Activated B cell treated with CpG ODN at 0.5 μM for 24 hours (primary cell): ENCODE data around the gene ZNF780B. TPM values are rescaled to one million over a fixed set of nuclear protein-coding genes. Genes with fewer than 3 reads are reported as not detected.
A peak's percentile ranks its signal among the peaks of the same experiment; 100 is the strongest.

Experiments
- ATAC-seq: fragments of 200-7000 bp; cut with Tn5 transposase; one replicate; pipeline ENCODE4 v1.10.0; 2021; ENCODE audit warnings: low read depth, mild to moderate bottlenecking, moderate library complexity
- CTCF ChIA-PET: fragments of 350-600 bp; sonication (Branson Sonifier 250); formaldehyde crosslinking; loops from one replicate; lab custom pipeline; 2021; ENCODE audit warnings: antibody characterized with exemption; lab: Charles Lee
- POLR2A ChIA-PET: fragments of 350-600 bp; sonication (Branson Sonifier 250); formaldehyde crosslinking; loops from one replicate; lab custom pipeline; 2021; ENCODE audit warnings: antibody characterized with exemption; lab: Charles Lee
- DNase-seq: peaks from one replicate; pipeline ENCODE4 v3.0.0; 2022
- H3K27ac Mint-ChIP-seq: one replicate; pipeline ENCODE4 v1.8.0; 2020; ENCODE audit warnings: mixed read lengths
- H3K27me3 Mint-ChIP-seq: one replicate; pipeline ENCODE4 v1.8.0; 2021; ENCODE audit warnings: mixed read lengths
- H3K36me3 Mint-ChIP-seq: one replicate; pipeline ENCODE4 v1.8.0; 2021; ENCODE audit warnings: low read depth, mixed read lengths
- H3K4me1 Mint-ChIP-seq: one replicate; pipeline ENCODE4 v1.8.0; 2021; ENCODE audit warnings: mixed read lengths
- H3K4me3 Mint-ChIP-seq: one replicate; pipeline ENCODE4 v1.8.0; 2020; ENCODE audit warnings: mild to moderate bottlenecking, mixed read lengths
- H3K9me3 Mint-ChIP-seq: one replicate; pipeline ENCODE4 v1.8.0; 2020; ENCODE audit warnings: mixed read lengths
- CTCF ChIP-seq: fragments of 200-600 bp; IDR thresholded peaks from one replicate; pipeline ENCODE4 v1.8.0; 2022; ENCODE audit warnings: antibody characterized with exemption, mild to moderate bottlenecking
- intact Hi-C: fragments of 100-400 bp; cut with micrococcal nuclease; formaldehyde crosslinking; loops from one replicate; pipeline ENCODE4 v1.15.1; 2024
- total RNA-seq: library from RNA; stranded (reverse); gene quantifications from 2 replicates; pipeline ENCODE4 v1.2.3, GENCODE V29; 2022

The ZNF780B gene
- total RNA-seq, 1 donor from 2014 or later, result 51.1 TPM

DNA sequence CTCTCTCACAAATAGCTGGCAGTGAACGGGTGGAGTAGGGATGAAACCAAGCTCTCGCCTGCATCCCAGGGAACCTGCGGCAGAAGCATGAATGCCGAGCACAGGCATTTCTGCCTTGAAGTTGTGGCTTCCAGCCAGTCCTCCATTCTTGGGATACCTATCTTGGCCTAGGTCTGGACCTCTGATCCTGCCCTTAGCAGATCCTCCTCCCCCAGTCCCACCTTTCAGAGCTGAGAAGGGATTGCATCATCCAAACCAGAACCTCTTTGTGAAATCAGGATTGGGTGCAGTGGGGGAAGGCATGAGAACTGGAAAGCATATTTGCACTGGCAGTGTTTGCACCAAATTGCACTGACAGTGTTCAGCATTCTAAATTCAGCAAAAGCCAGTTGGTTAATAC lies 28.9 kb upstream of the ZNF780B start:
- Mint-ChIP-seq H3K27ac (no peak overlapping the region), H3K9me3 (peaks cover 6% of the 10 kb centered on the region), H3K4me1 (peaks cover 27% of the 10 kb centered on the region), H3K36me3 (peaks cover 56% of the 10 kb centered on the region), H3K27me3 (no peaks in the 10 kb centered on the region), H3K4me3 (no peak overlapping the region)
- no peak for TF ChIP-seq CTCF
- intact Hi-C loops, result no loop called here
- ChIA-PET CTCF (no interaction called here), POLR2A (no interaction called here)
- no peak for ATAC-seq
- no peak for DNase-seq

DNA sequence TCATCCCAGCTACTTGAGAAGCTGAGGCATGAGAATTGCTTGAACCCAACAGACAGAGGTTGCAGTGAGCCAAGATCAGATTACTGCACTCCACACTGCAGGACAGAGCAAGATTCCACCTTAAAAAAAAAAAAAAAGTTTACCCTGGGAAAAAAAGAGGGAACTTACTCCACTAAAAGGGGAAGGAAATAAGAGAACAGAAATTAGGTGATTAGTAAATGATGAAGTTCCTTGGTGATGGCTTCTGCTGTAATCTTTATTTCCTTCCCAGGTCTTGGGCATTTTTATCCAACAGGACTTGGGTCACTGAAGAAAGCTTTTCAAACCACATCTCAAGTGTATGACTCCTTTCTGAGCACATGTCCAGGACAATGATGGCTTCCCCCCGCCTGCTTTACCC lies 25.4 kb upstream of the ZNF780B start:
- Mint-ChIP-seq H3K9me3 (peaks cover 32% of the 10 kb centered on the region), H3K36me3 (peaks cover 82% of the 10 kb centered on the region), H3K27ac (peak overlapping the region; percentile 41), H3K27me3 (no peaks in the 10 kb centered on the region), H3K4me3 (no peak overlapping the region), H3K4me1 (peaks cover 6% of the 10 kb centered on the region)
- intact Hi-C loops, result no loop called here
- no peak for TF ChIP-seq CTCF
- ATAC-seq (no peak), DNase-seq (no peak)
- ChIA-PET CTCF (no interaction called here), POLR2A (interaction anchor here (0.6 kb wide), 1 partner anchor 17 kb away, joined by 5 read pairs; no protein-coding TSS in a partner anchor)

GRCh38 chr19:40080289-40080688 lies 24.3 kb upstream of the ZNF780B start:
- intact Hi-C loops, result no loop called here
- POLR2A ChIA-PET, result no interaction called here
- CTCF ChIA-PET, result no interaction called here

DNA sequence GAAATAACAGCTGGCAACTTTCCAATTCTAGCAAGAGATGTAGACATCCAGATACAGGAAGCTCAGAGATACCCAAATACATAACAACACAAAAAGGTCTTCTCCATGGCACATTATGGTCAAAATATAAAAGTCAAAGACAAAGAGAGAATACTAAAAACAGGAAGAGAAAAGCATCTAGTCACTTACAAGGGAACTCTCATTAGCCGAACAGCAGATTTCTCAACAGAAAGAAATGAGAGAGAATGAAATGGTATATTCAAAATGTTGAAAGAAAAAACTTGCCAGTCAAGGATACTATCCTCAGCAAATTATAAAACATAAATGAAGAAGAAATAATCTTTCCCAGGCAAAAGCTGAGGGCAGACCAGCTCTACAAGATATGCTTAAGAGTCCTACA lies 22.3 kb upstream of the ZNF780B start:
- Mint-ChIP-seq H3K36me3 (peaks cover 98% of the 10 kb centered on the region), H3K4me3 (no peak overlapping the region), H3K9me3 (peaks cover 46% of the 10 kb centered on the region), H3K4me1 (peaks cover 6% of the 10 kb centered on the region), H3K27me3 (no peaks in the 10 kb centered on the region), H3K27ac (no peak overlapping the region)
- ATAC-seq (no peak), DNase-seq (no peak)
- intact Hi-C loops, result no loop called here
- no peak for TF ChIP-seq CTCF
- ChIA-PET POLR2A (no interaction called here), CTCF (no interaction called here)

More at GRCh38 chr19:40080289-40080688, 24.3 kb upstream of the ZNF780B start:
- Mint-ChIP-seq H3K4me1 (peaks cover 6% of the 10 kb centered on the region), H3K4me3 (no peak overlapping the region), H3K27ac (no peak overlapping the region), H3K36me3 (peaks cover 93% of the 10 kb centered on the region), H3K27me3 (no peaks in the 10 kb centered on the region), H3K9me3 (peaks cover 39% of the 10 kb centered on the region)
- TF ChIP-seq CTCF, result no peak
- DNase-seq (no peak), ATAC-seq (no peak)

- no peaks in the 10 kb centered on the region for H3K27me3 Mint-ChIP-seq
- H3K27ac Mint-ChIP-seq, result no peak overlapping the region
- POLR2A ChIA-PET, result no interaction called here
- no peak for TF ChIP-seq CTCF
- no peak overlapping the region for H3K4me3 Mint-ChIP-seq
- no peaks in the 10 kb centered on the region for H3K4me1 Mint-ChIP-seq
- intact Hi-C loops, result no loop called here
- CTCF ChIA-PET, result no interaction called here
- ATAC-seq (no peak), DNase-seq (no peak)
- peaks cover 14% of the 10 kb centered on the region for H3K9me3 Mint-ChIP-seq
- peaks cover 25% of the 10 kb centered on the region for H3K36me3 Mint-ChIP-seq
Observed at GRCh38 chr19:40070058-40070457, 14.0 kb upstream of the ZNF780B start.
